Lower leg skin (tissue), 3 donors: ENCODE measurements around the gene SPOCK1.

Source experiments
- CTCF ChIP-seq, 3 donors: fragments of 450-650 bp; IDR thresholded peaks; one replicate each; pipeline ENCODE4 v1.5.1; 2016; ENCODE audit warnings: antibody characterized with exemption in 3 of 3, mild to moderate bottlenecking in 3 of 3, moderate library complexity in 2 of 3
- POLR2A ChIP-seq, 2 donors: fragments of 450-650 bp; IDR thresholded peaks; one replicate each; pipeline ENCODE4 v1.6.1; 2016 to 2017; ENCODE audit warnings: antibody characterized with exemption in 2 of 2, mild to moderate bottlenecking in 1 of 2, moderate library complexity in 1 of 2

- TF ChIP-seq CTCF (IDR thresholded peaks at IDR 0.05) (no peak), POLR2A (IDR thresholded peaks at IDR 0.05) (no peak)
These were observed 17.5 kb downstream of the SPOCK1 start for GRCh38 chr5:137481596-137481995.
